ENCODE data around the gene TEX101.
"Not testable (repeated sequence)": the region's sequence is repeated elsewhere in the genome, so short reads cannot be mapped to it uniquely, and the experiment has no call there.

DNA sequence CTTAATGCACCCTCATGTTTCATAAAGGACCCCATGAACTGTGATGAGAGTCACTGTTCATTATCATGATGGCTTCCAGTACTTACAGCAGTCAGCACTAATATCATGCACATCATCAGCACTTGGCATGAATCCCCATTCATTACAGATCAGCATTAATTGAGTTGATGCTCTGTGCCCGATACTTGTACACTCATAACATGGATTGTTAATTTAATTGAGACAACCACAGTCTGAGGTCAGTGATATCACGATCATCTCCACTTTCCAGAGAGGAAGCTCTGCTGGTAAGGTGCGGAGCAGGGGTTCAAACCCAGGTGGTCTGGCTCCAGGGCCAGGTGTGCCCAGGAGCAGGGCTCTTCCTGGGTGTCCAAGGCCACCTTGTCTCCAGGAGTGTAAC lies 21.2 kb upstream of the TEX101 start:
- TF ChIP-seq, protein P1, sequence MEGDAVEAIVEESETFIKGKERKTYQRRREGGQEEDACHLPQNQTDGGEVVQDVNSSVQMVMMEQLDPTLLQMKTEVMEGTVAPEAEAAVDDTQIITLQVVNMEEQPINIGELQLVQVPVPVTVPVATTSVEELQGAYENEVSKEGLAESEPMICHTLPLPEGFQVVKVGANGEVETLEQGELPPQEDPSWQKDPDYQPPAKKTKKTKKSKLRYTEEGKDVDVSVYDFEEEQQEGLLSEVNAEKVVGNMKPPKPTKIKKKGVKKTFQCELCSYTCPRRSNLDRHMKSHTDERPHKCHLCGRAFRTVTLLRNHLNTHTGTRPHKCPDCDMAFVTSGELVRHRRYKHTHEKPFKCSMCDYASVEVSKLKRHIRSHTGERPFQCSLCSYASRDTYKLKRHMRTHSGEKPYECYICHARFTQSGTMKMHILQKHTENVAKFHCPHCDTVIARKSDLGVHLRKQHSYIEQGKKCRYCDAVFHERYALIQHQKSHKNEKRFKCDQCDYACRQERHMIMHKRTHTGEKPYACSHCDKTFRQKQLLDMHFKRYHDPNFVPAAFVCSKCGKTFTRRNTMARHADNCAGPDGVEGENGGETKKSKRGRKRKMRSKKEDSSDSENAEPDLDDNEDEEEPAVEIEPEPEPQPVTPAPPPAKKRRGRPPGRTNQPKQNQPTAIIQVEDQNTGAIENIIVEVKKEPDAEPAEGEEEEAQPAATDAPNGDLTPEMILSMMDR (tag by site-specific recombination; IDR thresholded peaks at IDR 0.05), result not testable (repeated sequence)
- TF ChIP-seq ZFP41 (tag by site-specific recombination; IDR thresholded peaks at IDR 0.05; ENCODE audit: borderline replicate concordance); ZNF311 (tag by site-specific recombination; IDR thresholded peaks at IDR 0.05; ENCODE audit: borderline replicate concordance); ZBTB20 (tag by site-specific recombination; IDR thresholded peaks at IDR 0.05); ZNF274 (IDR thresholded peaks at IDR 0.05; ENCODE audit: low read length); ZNF274 (tag by site-specific recombination; IDR thresholded peaks at IDR 0.05; ENCODE audit: borderline replicate concordance); YY1 (tag by site-specific recombination; IDR thresholded peaks at IDR 0.05); ZNF670 (tag by site-specific recombination; IDR thresholded peaks at IDR 0.05; ENCODE audit: low read depth); TCF7L2 (IDR thresholded peaks at IDR 0.05; ENCODE audit: borderline replicate concordance, low read depth, low read length); ZNF658 (tag by site-specific recombination; IDR thresholded peaks at IDR 0.05): not testable (repeated sequence)
- TF ChIP-seq, protein P2, sequence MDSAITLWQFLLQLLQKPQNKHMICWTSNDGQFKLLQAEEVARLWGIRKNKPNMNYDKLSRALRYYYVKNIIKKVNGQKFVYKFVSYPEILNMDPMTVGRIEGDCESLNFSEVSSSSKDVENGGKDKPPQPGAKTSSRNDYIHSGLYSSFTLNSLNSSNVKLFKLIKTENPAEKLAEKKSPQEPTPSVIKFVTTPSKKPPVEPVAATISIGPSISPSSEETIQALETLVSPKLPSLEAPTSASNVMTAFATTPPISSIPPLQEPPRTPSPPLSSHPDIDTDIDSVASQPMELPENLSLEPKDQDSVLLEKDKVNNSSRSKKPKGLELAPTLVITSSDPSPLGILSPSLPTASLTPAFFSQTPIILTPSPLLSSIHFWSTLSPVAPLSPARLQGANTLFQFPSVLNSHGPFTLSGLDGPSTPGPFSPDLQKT (IDR thresholded peaks at IDR 0.05; ENCODE audit: borderline replicate concordance, low read depth, low read length), result not testable (repeated sequence)

All from HEK293 (cell line).